GM23338 (cell line): ENCODE data around the gene EHD3. TPM values are rescaled to one million over a fixed set of nuclear protein-coding genes. Genes with fewer than 3 reads are reported as not detected.

Experiments
- ATAC-seq: fragments of 200-7000 bp; cut with Tn5 transposase; 3 replicates; pipeline ENCODE4 v1.9.1; 2020
- DNase-seq: peaks from one replicate; pipeline ENCODE4 v3.0.0-alpha.2; 2015; ENCODE audit warnings: low spot score
- H2AFZ ChIP-seq: fragments of 200-600 bp; sonication (generic); 2 replicates; pipeline ENCODE4 v1.8.0; 2016; ENCODE audit warnings: antibody characterized with exemption, mild to moderate bottlenecking, moderate library complexity
- H3F3A ChIP-seq: fragments of 200-600 bp; sonication (generic); replicated peaks from 2 replicates; pipeline ENCODE4 v1.8.0; 2017; ENCODE audit warnings: antibody characterized with exemption, mixed run types, low read depth
- H3K27ac ChIP-seq: fragments of 200-600 bp; sonication (generic); 2 replicates; pipeline ENCODE4 v1.6.1; 2016; ENCODE audit warnings: low read depth
- H3K27me3 ChIP-seq: fragments of 200-600 bp; sonication (generic); 2 replicates; pipeline ENCODE4 v1.8.0; 2016; ENCODE audit warnings: mild to moderate bottlenecking, mixed run types, moderate library complexity; ENCODE audit not compliant: insufficient read depth
- H3K36me3 ChIP-seq: fragments of 200-600 bp; sonication (generic); 2 replicates; pipeline ENCODE4 v1.8.0; 2016; ENCODE audit warnings: mild to moderate bottlenecking; ENCODE audit not compliant: insufficient read depth
- H3K4me1 ChIP-seq: fragments of 200-600 bp; sonication (generic); 2 replicates; pipeline ENCODE4 v1.8.0; 2016; ENCODE audit warnings: mild to moderate bottlenecking, moderate library complexity; ENCODE audit not compliant: insufficient read depth
- H3K4me2 ChIP-seq: fragments of 200-600 bp; sonication (generic); 2 replicates; pipeline ENCODE4 v1.7.1; 2017; ENCODE audit warnings: mixed run types
- H3K4me3 ChIP-seq: fragments of 200-600 bp; sonication (generic); 2 replicates; pipeline ENCODE4 v1.6.1; 2016; ENCODE audit warnings: mixed run types
- H3K79me2 ChIP-seq: fragments of 200-600 bp; sonication (generic); replicated peaks from 2 replicates; pipeline ENCODE4 v1.8.0; 2017; ENCODE audit warnings: mild to moderate bottlenecking; ENCODE audit not compliant: insufficient read depth
- H3K9me2 ChIP-seq: fragments of 200-600 bp; sonication (generic); 2 replicates; pipeline ENCODE4 v1.8.0; 2017; ENCODE audit not compliant: insufficient read depth
- H4K20me1 ChIP-seq: fragments of 200-600 bp; sonication (generic); replicated peaks from 2 replicates; pipeline ENCODE4 v1.8.0; 2017; ENCODE audit warnings: mild to moderate bottlenecking; ENCODE audit not compliant: insufficient read depth
- H3K27ac Mint-ChIP-seq: 2 replicates; pipeline ENCODE4 v1.8.0; 2020; ENCODE audit warnings: inconsistent platforms, mild to moderate bottlenecking, moderate library complexity, mixed read lengths
- H3K27me3 Mint-ChIP-seq: 3 replicates; pipeline ENCODE4 v1.8.0; 2022; ENCODE audit warnings: low read depth, mild to moderate bottlenecking, moderate library complexity, mixed read lengths, inconsistent platforms; ENCODE audit not compliant: insufficient read depth, poor library complexity
- H3K36me3 Mint-ChIP-seq: 3 replicates; pipeline ENCODE4 v1.8.0; 2021; ENCODE audit warnings: low read depth, mild to moderate bottlenecking, inconsistent platforms, moderate library complexity, mixed read lengths
- H3K4me1 Mint-ChIP-seq: 3 replicates; pipeline ENCODE4 v1.8.0; 2020; ENCODE audit warnings: mild to moderate bottlenecking, inconsistent platforms, mixed read lengths
- H3K4me3 Mint-ChIP-seq: 3 replicates; pipeline ENCODE4 v1.8.0; 2021; ENCODE audit warnings: moderate library complexity, mild to moderate bottlenecking, inconsistent platforms, mixed read lengths
- H3K9me3 Mint-ChIP-seq: 3 replicates; pipeline ENCODE4 v1.8.0; 2020; ENCODE audit warnings: moderate library complexity, mild to moderate bottlenecking, inconsistent platforms, mixed read lengths
- EZH2phosphoT487 ChIP-seq: fragments of 200-600 bp; sonication (generic); IDR thresholded peaks from one replicate; pipeline ENCODE4 v1.8.1; 2018; ENCODE audit warnings: antibody characterized with exemption; ENCODE audit not compliant: unreplicated experiment
- NANOG ChIP-seq: IDR thresholded peaks from 2 replicates; pipeline ENCODE4 v1.6.1; 2016; ENCODE audit warnings: antibody characterized with exemption, borderline replicate concordance
- POLR2AphosphoS5 ChIP-seq: IDR thresholded peaks from 2 replicates; pipeline ENCODE4 v1.6.1; 2016; ENCODE audit warnings: antibody characterized with exemption, low read depth
- STAT1 ChIP-seq: IDR thresholded peaks from one replicate; pipeline ENCODE4 v1.6.1; 2016; ENCODE audit warnings: antibody characterized with exemption; ENCODE audit not compliant: unreplicated experiment
- polyA plus RNA-seq: library from polyadenylated mRNA; unstranded; fragments of >200 nt; fragmentation: Nextera tagmentation; extraction: Ambion mirVana; gene quantifications from 2 replicates; pipeline ENCODE4 v1.2.1, GENCODE V29; 2016
- total RNA-seq: library from RNA; depleted of rRNA; stranded (reverse); fragments of >200 nt; shearing (Covaris generic); gene quantifications from 2 replicates; pipeline ENCODE4 v1.2.3, GENCODE V29; 2014
- TF ChIP-seq, protein P1 (sequence below), 2 experiments: fragments of 200-600 bp in 1 of 2; sonication (generic) in 1 of 2; conservative IDR thresholded peaks; 2 replicates each; pipeline versions ENCODE4 v1.5.1 to v1.6.1; 2016 to 2017; ENCODE audit warnings: antibody characterized with exemption in 2 of 2, low read depth in 2 of 2, mild to moderate bottlenecking in 2 of 2, moderate library complexity in 1 of 2
- TF ChIP-seq, protein P2 (sequence below): fragments of 250-450 bp; sonication (Bioruptor Pico); IDR thresholded peaks from 2 replicates; pipeline ENCODE4 v1.5.0; 2020; ENCODE audit warnings: mild to moderate bottlenecking, moderate library complexity
- TF ChIP-seq, protein P3 (sequence below): IDR thresholded peaks from one replicate; pipeline ENCODE4 v1.6.1; 2018; ENCODE audit warnings: antibody characterized with exemption; ENCODE audit not compliant: unreplicated experiment

EHD3 gene
- total and polyA plus RNA-seq, 2 experiments from 2014 or later: 3.3 to 12.6 TPM

DNA sequence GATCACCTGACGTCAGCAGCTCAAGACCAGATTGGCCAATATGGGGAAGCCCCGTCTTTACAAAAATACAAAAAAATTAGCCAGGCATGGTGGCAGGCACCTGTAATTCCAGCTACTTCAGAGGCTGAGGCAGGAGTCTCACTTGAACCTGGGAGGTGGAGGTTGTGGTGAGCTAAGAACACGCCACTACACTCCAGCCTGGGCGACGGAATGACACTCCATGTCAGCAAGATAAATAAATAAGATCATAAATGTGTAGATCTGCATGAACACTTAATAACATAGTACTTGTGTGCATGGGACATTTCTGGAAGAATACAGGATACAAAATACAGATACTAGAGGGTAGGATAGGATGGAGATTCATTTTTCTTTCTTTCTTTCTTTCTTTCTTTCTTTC lies 9.1 kb downstream of the EHD3 start:
- TF ChIP-seq, protein P1, sequence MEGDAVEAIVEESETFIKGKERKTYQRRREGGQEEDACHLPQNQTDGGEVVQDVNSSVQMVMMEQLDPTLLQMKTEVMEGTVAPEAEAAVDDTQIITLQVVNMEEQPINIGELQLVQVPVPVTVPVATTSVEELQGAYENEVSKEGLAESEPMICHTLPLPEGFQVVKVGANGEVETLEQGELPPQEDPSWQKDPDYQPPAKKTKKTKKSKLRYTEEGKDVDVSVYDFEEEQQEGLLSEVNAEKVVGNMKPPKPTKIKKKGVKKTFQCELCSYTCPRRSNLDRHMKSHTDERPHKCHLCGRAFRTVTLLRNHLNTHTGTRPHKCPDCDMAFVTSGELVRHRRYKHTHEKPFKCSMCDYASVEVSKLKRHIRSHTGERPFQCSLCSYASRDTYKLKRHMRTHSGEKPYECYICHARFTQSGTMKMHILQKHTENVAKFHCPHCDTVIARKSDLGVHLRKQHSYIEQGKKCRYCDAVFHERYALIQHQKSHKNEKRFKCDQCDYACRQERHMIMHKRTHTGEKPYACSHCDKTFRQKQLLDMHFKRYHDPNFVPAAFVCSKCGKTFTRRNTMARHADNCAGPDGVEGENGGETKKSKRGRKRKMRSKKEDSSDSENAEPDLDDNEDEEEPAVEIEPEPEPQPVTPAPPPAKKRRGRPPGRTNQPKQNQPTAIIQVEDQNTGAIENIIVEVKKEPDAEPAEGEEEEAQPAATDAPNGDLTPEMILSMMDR (conservative IDR thresholded peaks at IDR 0.05; ENCODE audit: low read depth in 2 of 2): no peak
- TF ChIP-seq STAT1 (no peak), EZH2phosphoT487 (no peak), POLR2AphosphoS5 (no peak), NANOG (no peak)
- TF ChIP-seq, protein P2, sequence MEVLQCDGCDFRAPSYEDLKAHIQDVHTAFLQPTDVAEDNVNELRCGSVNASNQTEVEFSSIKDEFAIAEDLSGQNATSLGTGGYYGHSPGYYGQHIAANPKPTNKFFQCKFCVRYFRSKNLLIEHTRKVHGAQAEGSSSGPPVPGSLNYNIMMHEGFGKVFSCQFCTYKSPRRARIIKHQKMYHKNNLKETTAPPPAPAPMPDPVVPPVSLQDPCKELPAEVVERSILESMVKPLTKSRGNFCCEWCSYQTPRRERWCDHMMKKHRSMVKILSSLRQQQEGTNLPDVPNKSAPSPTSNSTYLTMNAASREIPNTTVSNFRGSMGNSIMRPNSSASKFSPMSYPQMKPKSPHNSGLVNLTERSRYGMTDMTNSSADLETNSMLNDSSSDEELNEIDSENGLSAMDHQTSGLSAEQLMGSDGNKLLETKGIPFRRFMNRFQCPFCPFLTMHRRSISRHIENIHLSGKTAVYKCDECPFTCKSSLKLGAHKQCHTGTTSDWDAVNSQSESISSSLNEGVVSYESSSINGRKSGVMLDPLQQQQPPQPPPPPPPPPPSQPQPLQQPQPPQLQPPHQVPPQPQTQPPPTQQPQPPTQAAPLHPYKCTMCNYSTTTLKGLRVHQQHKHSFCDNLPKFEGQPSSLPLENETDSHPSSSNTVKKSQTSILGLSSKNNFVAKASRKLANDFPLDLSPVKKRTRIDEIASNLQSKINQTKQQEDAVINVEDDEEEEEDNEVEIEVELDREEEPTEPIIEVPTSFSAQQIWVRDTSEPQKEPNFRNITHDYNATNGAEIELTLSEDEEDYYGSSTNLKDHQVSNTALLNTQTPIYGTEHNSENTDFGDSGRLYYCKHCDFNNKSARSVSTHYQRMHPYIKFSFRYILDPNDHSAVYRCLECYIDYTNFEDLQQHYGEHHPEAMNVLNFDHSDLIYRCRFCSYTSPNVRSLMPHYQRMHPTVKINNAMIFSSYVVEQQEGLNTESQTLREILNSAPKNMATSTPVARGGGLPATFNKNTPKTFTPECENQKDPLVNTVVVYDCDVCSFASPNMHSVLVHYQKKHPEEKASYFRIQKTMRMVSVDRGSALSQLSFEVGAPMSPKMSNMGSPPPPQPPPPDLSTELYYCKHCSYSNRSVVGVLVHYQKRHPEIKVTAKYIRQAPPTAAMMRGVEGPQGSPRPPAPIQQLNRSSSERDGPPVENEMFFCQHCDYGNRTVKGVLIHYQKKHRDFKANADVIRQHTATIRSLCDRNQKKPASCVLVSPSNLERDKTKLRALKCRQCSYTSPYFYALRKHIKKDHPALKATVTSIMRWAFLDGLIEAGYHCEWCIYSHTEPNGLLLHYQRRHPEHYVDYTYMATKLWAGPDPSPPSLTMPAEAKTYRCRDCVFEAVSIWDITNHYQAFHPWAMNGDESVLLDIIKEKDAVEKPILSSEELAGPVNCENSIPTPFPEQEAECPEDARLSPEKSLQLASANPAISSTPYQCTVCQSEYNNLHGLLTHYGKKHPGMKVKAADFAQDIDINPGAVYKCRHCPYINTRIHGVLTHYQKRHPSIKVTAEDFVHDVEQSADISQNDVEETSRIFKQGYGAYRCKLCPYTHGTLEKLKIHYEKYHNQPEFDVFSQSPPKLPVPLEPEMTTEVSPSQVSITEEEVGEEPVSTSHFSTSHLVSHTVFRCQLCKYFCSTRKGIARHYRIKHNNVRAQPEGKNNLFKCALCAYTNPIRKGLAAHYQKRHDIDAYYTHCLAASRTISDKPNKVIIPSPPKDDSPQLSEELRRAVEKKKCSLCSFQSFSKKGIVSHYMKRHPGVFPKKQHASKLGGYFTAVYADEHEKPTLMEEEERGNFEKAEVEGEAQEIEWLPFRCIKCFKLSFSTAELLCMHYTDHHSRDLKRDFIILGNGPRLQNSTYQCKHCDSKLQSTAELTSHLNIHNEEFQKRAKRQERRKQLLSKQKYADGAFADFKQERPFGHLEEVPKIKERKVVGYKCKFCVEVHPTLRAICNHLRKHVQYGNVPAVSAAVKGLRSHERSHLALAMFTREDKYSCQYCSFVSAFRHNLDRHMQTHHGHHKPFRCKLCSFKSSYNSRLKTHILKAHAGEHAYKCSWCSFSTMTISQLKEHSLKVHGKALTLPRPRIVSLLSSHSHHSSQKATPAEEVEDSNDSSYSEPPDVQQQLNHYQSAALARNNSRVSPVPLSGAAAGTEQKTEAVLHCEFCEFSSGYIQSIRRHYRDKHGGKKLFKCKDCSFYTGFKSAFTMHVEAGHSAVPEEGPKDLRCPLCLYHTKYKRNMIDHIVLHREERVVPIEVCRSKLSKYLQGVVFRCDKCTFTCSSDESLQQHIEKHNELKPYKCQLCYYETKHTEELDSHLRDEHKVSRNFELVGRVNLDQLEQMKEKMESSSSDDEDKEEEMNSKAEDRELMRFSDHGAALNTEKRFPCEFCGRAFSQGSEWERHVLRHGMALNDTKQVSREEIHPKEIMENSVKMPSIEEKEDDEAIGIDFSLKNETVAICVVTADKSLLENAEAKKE (CRISPR knock-in tag): no peak
- TF ChIP-seq, protein P3, sequence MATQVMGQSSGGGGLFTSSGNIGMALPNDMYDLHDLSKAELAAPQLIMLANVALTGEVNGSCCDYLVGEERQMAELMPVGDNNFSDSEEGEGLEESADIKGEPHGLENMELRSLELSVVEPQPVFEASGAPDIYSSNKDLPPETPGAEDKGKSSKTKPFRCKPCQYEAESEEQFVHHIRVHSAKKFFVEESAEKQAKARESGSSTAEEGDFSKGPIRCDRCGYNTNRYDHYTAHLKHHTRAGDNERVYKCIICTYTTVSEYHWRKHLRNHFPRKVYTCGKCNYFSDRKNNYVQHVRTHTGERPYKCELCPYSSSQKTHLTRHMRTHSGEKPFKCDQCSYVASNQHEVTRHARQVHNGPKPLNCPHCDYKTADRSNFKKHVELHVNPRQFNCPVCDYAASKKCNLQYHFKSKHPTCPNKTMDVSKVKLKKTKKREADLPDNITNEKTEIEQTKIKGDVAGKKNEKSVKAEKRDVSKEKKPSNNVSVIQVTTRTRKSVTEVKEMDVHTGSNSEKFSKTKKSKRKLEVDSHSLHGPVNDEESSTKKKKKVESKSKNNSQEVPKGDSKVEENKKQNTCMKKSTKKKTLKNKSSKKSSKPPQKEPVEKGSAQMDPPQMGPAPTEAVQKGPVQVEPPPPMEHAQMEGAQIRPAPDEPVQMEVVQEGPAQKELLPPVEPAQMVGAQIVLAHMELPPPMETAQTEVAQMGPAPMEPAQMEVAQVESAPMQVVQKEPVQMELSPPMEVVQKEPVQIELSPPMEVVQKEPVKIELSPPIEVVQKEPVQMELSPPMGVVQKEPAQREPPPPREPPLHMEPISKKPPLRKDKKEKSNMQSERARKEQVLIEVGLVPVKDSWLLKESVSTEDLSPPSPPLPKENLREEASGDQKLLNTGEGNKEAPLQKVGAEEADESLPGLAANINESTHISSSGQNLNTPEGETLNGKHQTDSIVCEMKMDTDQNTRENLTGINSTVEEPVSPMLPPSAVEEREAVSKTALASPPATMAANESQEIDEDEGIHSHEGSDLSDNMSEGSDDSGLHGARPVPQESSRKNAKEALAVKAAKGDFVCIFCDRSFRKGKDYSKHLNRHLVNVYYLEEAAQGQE: no peak
- Histone ChIP-seq H4K20me1 (no peaks in the 10 kb centered on the region), H3K9me2 (no peaks in the 10 kb centered on the region), H3K27me3 (no peaks in the 10 kb centered on the region), H3K27ac (no peak overlapping the region), H3K79me2 (no peaks in the 10 kb centered on the region), H3F3A (no peaks in the 10 kb centered on the region), H3K4me3 (no peak overlapping the region), H3K4me1 (no peaks in the 10 kb centered on the region), H3K4me2 (no peak overlapping the region), H2AFZ (no peak overlapping the region), H3K36me3 (no peaks in the 10 kb centered on the region)
- Mint-ChIP-seq H3K27me3 (no peaks in the 10 kb centered on the region), H3K9me3 (no peaks in the 10 kb centered on the region), H3K4me3 (no peak overlapping the region), H3K27ac (no peak overlapping the region), H3K4me1 (peaks cover 17% of the 10 kb centered on the region), H3K36me3 (peaks cover under 1% of the 10 kb centered on the region; the same call in 2 of the 3 replicates)
- DNase-seq (no peak), ATAC-seq (no peak)
